Globus pallidus (tissue), 1 donor: Measurements from ENCODE around the gene TPO.

Experiments used
- DNase-seq: peaks from one replicate; pipeline ENCODE4 v3.0.0-alpha.2; 2015; ENCODE audit warnings: low spot score

The TPO gene

DNA sequence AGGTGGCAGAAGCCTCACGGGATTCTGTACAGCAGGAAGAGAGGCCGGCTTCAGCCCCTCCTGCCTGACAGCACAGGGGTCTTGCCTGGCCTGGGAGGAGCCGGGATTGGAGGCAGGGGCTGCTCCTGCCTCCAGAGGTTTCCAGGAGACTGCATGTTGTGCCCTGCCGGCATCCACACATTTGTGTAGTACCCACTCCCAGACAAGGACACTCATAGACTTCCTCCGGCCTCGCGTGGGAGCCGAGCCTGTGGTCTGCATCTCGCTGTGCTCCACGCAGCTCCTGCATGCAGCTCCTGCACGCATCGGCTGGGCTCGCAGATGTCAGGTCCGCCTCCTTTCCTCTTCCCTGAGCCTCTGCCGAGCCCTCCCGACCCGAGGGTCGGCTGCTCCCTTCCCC is 34.7 kb downstream of the TPO start:
- no peak for DNase-seq

DNA sequence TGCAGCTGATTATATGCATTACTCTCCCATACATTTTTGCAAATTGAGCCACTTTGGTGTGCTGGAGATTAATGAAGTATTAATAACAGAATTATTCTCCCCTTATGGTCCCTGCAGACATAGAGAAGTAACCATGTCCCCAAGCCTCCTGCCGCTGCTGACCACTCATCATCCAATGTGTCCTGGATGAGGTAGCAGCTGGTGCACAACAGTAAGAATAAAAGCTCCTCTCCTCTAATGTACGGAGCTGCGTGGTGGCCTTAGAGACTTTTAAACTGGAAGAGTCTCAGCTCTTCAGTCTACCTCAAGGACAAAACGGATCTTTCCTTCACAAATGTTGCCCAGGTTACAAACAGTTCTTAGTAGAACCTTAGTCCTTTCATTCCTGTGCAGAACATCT is 37.7 kb downstream of the TPO start:
- DNase-seq = no peak

GRCh38 chr2:1451422-1451821 is 38.2 kb downstream of the TPO start:
- DNase-seq = no peak

- DNase-seq = no peak
Observed at GRCh38 chr2:1453561-1453960, 40.3 kb downstream of the TPO start.

GRCh38 chr2:1454346-1454745 is 41.1 kb downstream of the TPO start:
- no peak for DNase-seq

DNA sequence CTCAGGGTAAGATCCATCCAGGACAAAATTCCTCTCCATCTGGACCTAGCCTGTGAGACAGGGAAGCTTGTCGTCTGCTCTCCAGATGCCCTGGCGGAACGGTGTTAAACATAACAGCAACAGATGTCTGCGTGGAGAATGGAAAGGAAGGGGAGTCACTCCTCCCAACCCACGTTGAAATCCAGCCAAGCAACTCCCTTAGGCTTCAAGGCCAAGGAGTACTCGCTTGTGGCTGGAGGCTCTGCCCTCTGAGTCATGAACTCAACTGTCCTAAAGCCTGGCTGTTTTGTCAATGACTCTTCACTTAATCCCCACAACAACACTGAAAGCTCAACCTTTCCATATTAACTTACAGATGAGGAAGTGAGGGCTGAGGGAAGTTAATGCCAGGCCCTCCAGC is 42.2 kb downstream of the TPO start:
- DNase-seq = no peak

DNA sequence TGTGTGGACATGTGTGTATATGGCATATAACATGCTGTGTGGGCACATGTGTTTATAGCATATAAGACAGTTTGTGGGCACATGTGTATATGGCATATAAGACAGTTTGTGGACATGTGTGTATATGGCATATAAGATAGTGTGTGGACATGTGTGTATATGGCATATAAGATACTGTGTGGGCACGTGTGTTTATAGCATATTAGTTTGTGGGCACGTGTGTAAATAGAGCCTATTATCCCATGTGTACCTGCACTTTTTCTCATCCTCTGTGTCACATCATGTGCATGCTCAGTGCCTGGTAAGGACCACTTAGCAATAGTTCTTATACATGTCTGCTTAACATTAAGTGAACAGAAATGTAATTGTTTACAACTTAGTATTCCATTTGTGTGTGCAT is 45.2 kb downstream of the TPO start:
- no peak for DNase-seq

DNA sequence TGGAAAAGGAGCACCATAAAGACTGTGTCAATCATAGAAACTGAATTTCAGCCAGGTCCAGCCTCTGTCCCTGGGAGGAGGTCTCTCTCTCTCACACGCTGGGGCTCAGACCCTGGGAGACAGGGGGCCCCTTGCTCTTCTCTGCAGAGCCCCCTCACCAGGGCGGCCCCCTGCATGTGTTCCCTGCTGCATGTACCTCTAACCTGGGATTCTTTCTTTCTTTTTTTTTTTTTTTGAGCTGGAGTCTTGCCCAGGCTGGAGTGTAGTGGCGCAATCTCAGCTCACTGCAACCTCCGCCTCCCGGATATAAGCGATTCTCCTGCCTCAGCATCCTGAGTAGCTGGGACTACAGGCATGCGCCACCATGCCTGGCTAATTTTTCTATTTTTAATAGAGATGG is 46.5 kb downstream of the TPO start:
- DNase-seq = no peak

- DNase-seq = no peak
Observed at GRCh38 chr2:1460851-1461418, 47.7 kb downstream of the TPO start.

DNA sequence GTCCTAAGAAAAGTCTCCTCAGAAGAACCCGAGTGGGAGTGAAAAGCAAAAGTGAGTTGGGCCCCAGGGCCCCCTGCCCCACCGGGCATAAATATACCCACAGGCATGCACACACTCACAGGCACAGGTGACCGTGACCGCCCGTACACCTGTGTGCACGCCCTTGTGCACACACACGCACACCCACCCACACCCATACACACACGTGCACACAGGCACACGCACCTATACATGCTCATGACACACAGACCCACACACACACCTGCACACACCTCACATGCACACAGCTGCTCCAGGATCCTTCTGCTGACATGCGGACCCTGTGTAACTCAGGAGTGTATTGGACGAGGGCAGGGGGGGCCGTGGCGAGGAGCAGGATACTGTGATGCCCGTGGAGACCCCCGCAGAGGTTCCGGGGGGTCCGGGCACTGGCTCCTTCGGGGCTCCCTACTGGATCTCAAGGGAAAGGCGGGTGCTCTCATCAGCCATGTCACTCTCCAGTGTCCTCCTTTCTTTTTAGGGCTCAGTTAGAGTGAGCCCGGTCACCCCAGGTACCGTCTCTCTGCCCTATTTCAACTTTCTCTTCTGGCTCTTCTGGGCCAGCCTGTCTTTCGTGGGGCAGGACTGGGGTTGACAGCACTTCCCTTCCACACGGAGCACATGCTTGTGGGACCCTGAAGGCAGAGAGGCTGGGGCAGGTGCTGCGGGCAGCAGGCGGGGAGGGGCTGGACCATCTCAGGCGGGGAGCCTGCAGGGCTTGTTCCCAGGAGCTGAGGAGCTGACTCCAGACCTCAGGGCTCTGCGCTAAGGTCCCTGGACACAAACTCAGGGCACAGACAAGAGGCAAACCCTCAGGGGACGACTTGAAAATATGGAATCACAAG is 48.5 kb downstream of the TPO start:
- DNase-seq = no peak

DNA sequence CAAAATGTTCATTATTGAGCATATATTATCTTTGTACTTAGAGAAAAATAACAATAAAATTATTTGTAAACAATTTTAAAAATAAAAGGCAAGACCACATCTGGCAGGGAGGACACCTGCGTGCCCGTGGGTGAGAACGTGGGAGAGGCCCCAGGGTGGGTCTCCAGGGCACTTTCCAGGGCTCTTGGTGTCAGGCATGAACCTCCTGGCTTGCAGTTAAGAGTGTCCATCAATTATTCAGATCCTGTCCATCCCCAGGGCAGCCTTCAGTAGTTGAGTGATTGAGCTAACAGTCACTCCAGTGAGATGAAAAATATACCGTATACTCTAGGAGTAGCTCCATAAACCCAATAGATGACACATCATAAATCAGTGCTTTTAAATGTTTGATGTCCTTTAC is 49.7 kb downstream of the TPO start:
- DNase-seq = no peak

DNA sequence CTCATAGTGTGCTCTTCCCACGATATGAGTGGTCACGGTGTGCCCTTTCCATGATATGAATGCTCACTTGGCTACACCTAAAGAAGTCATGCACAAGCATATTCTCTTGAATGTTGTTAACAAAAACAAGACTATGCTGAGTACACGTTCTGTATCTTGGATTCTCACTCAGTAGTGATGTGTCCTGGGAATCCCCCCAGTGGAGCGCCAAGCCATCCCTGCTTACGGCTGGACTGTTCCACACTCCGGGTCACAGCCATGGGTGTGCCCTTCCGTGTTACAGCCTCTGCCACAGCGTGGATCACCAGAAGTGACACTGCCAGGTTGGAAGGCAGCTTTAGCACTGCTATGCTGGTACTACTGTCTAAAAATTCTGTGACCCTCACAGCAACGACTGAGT is 59.1 kb downstream of the TPO start:
- no peak for DNase-seq

DNA sequence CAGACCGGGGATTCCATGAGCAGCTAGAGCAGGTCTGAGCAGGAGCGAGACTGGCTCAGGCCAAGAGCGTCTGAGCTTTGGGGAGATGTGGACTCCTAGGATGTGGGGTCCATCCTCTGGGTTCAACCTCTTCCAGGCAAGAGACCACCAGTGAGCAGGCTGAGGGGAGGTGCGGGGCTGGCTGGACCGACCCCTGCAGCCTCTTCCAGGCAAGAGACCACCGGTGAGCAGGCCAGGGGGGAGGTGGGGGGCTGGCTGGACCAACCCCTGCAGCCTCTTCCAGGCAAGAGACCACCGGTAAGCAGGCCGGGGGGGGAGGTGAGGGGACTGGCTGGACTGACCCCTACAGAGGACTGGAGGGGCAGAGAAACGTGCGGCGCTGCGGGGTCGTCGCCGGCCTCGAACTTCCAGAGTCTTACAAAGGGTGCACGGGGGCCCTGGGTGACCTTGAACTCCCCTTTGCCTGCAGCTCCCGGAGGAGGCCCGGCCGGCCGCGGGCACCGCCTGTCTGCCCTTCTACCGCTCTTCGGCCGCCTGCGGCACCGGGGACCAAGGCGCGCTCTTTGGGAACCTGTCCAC is 63.4 kb downstream of the TPO start:
- DNase-seq = no peak

GRCh38 chr2:1477196-1478040 is 64.2 kb downstream of the TPO start:
- DNase-seq = no peak

- DNase-seq = no peak
Observed at GRCh38 chr2:1478311-1479305, 65.3 kb downstream of the TPO start.

- DNase-seq = no peak
Observed at GRCh38 chr2:1479346-1479745, 66.1 kb downstream of the TPO start.

- DNase-seq = no peak
Observed at GRCh38 chr2:1480671-1481076, 67.4 kb downstream of the TPO start.

DNA sequence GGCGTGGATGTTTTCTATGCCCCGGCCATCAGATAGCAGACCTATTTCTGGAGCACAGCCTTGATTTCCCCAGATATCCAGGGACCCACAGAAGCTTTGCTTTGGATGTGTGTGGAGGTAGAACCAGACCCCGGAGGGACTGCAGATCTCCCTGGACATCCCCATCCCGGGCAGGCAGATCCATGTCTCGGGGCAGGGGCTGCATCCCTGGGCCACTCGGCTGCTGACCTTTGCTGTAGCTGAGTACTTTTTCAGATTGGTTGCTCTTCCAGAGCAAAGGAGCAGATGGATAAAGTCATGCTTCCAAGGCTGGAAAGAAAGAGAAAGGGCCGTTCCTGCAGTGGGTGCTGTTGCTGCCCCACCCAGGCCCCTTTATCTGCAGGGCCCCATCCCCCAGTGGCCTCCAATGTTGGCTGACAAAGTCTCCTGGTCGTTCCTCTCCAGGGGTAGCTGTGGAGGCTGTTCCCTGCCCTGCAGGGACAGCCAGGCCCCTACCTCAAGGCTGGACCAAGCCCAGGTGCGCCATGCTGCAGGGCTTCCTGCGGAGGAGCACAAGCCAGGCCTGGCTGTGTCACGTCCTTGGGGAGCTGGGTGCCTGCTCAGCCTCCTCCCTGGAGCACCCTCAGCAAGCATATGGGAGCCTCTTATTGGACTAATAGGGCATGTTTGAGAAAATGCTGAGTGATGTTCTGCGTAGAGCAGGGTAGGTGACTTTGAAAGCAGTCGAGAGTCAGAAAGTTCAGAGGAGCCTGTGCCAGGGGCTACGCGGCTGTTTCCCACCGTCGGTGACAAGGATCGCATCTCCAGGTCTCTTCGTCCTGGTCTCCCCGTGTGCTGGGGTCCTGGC is 68.4 kb downstream of the TPO start:
- DNase-seq = no peak

- DNase-seq = no peak
Observed at GRCh38 chr2:1482253-1482675, 69.0 kb downstream of the TPO start.

- DNase-seq = no peak
Observed at GRCh38 chr2:1482981-1483380, 69.7 kb downstream of the TPO start.
